HCT116 (cell line): ENCODE data around the gene HTRA3. TPM values are rescaled to one million over a fixed set of nuclear protein-coding genes. Genes with fewer than 3 reads are reported as not detected.

ENCODE experiments used
- ATAC-seq: fragments of 200-7000 bp; cut with Tn5 transposase; 2 replicates; pipeline ENCODE4 v1.9.1; 2020; ENCODE audit warnings: mild to moderate bottlenecking, moderate library complexity
- BruUV-seq: library from RNA; stranded (reverse); fragments of 400-500 nt; replicated peaks from 2 replicates; lab custom pipeline; 2021; lab: Mats Ljungman, UMichigan
- CTCF ChIA-PET: fragments of 300-600 bp; sonication (Branson Sonifier 250); formaldehyde crosslinking; loops from one replicate; lab custom pipeline; 2021; ENCODE audit warnings: antibody characterized with exemption; lab: Charles Lee
- POLR2A ChIA-PET: fragments of 300-600, 350-600 bp; sonication (Branson Sonifier 250); formaldehyde crosslinking; loops from one replicate; lab custom pipeline; 2021; ENCODE audit warnings: antibody characterized with exemption; lab: Charles Lee
- RAD21 ChIA-PET, 2 experiments: fragments of 300-600 bp; sonication (Branson Sonifier 250); formaldehyde crosslinking; loops; one replicate each; lab custom pipeline; 2023; ENCODE audit warnings: low total read pairs in 2 of 2; ENCODE audit not compliant: uncharacterized antibody in 2 of 2, unreplicated experiment in 2 of 2, low non-redundant PET in 1 of 2; lab: Charles Lee
- DNase-seq: peaks from one replicate; pipeline ENCODE4 v3.0.0-alpha.2; 2010; ENCODE audit warnings: low read depth, low spot score
- H2AFZ ChIP-seq: fragments of 200-600 bp; shearing (Covaris generic), sonication (generic); 2 replicates; pipeline ENCODE4 v1.6.1; 2017; ENCODE audit warnings: low read depth, mixed run types, mixed read lengths, antibody characterized with exemption, low read length; ENCODE audit not compliant: poor library complexity, severe bottlenecking
- H3K27ac ChIP-seq: 2 replicates; pipeline ENCODE4 v1.5.1; 2012; ENCODE audit warnings: low read depth, low read length
- H3K27me3 ChIP-seq: fragments of 200-600 bp; sonication (generic); 2 replicates; pipeline ENCODE4 v1.6.1; 2016; ENCODE audit warnings: mixed run types, low read length, mixed read lengths; ENCODE audit not compliant: insufficient read depth
- H3K36me3 ChIP-seq, 2 experiments: fragments of 200-500 bp in 1 of 2; fragments of 200-600 bp in 1 of 2; sonication (Bioruptor generic) in 1 of 2; sonication (generic) in 1 of 2; 2 replicates each; pipeline versions ENCODE4 v1.5.1 to v1.6.1; 2014 to 2016; ENCODE audit warnings: low read length in 2 of 2, inconsistent platforms in 1 of 2, mixed read lengths in 1 of 2, mixed run types in 1 of 2; ENCODE audit not compliant: insufficient read depth in 2 of 2, control insufficient read depth in 1 of 2
- H3K4me1 ChIP-seq, 2 experiments: fragments of 200-600 bp in 1 of 2; sonication (generic) in 1 of 2; 2 replicates each; pipeline versions ENCODE4 v1.5.1 to v1.6.1; 2012 to 2017; ENCODE audit warnings: low read length in 2 of 2, inconsistent platforms in 1 of 2, mild to moderate bottlenecking in 1 of 2, mixed read lengths in 1 of 2, mixed run types in 1 of 2, moderate library complexity in 1 of 2; ENCODE audit not compliant: insufficient read depth in 2 of 2, control insufficient read depth in 1 of 2
- H3K4me2 ChIP-seq: fragments of 200-600 bp; sonication (generic); 2 replicates; pipeline ENCODE4 v1.6.1; 2017; ENCODE audit warnings: mixed run types, low read length, mixed read lengths
- H3K4me3 ChIP-seq, 2 experiments: fragments of 200-600 bp in 1 of 2; sonication (generic) in 1 of 2; replicated peaks in 1 of 2; 2 replicates each; pipeline ENCODE4 v1.5.1; 2011 to 2016; ENCODE audit warnings: low read length in 2 of 2, control low read depth in 1 of 2, low read depth in 1 of 2, mild to moderate bottlenecking in 1 of 2, mixed read lengths in 1 of 2, mixed run types in 1 of 2
- H3K79me2 ChIP-seq: fragments of 200-600 bp; sonication (generic); 2 replicates; pipeline ENCODE4 v1.6.1; 2017; ENCODE audit warnings: mild to moderate bottlenecking, mixed run types, low read length, moderate library complexity, mixed read lengths; ENCODE audit not compliant: insufficient read depth
- H3K9ac ChIP-seq: fragments of 200-600 bp; sonication (generic); 2 replicates; pipeline ENCODE4 v1.6.1; 2016; ENCODE audit warnings: low read length, mixed read lengths
- H3K9me2 ChIP-seq: fragments of 200-600 bp; sonication (generic), shearing (Covaris generic); 2 replicates; pipeline ENCODE4 v1.6.1; 2017; ENCODE audit warnings: mixed run types, mild to moderate bottlenecking, moderate library complexity; ENCODE audit not compliant: insufficient read depth
- H3K9me3 ChIP-seq, 2 experiments: fragments of 200-500 bp in 1 of 2; fragments of 200-600 bp in 1 of 2; sonication (Bioruptor generic) in 1 of 2; sonication (generic) in 1 of 2; 2 replicates each; pipeline ENCODE4 v1.6.1; 2014 to 2017; ENCODE audit warnings: low read length in 2 of 2, mixed read lengths in 2 of 2, inconsistent platforms in 1 of 2, low read depth in 1 of 2, mild to moderate bottlenecking in 1 of 2, mixed run types in 1 of 2, moderate library complexity in 1 of 2; ENCODE audit not compliant: control insufficient read depth in 1 of 2, insufficient read depth in 1 of 2
- H4K20me1 ChIP-seq: fragments of 200-600 bp; sonication (generic), shearing (Covaris generic); 2 replicates; pipeline ENCODE4 v1.6.1; 2017; ENCODE audit warnings: mixed run types, mild to moderate bottlenecking, moderate library complexity; ENCODE audit not compliant: insufficient read depth
- CBX3 ChIP-seq: IDR thresholded peaks from 2 replicates; pipeline ENCODE4 v1.6.1; 2012; ENCODE audit warnings: low read depth
- CEBPB ChIP-seq: IDR thresholded peaks from 2 replicates; pipeline ENCODE4 v1.6.1; 2012; ENCODE audit warnings: low read depth
- EGR1 ChIP-seq: IDR thresholded peaks from 2 replicates; pipeline ENCODE4 v1.6.1; 2012; ENCODE audit warnings: low read depth
- ELF1 ChIP-seq: IDR thresholded peaks from 2 replicates; pipeline ENCODE4 v1.6.1; 2012; ENCODE audit warnings: low read depth, borderline replicate concordance
- EZH2 ChIP-seq: fragments of 200-600 bp; sonication (generic); IDR thresholded peaks from 2 replicates; pipeline ENCODE4 v1.6.1; 2017; ENCODE audit warnings: antibody characterized with exemption, mixed run types
- FOSL1 ChIP-seq: IDR thresholded peaks from 2 replicates; pipeline ENCODE4 v1.6.1; 2012; ENCODE audit warnings: low read depth
- POLR2A ChIP-seq: IDR thresholded peaks from 2 replicates; pipeline ENCODE4 v1.7.0; 2011; ENCODE audit warnings: borderline replicate concordance; ENCODE audit not compliant: insufficient read depth, insufficient read length; ENCODE audit errors: extremely low read depth
- REST ChIP-seq: IDR thresholded peaks from 2 replicates; pipeline ENCODE4 v1.6.1; 2012; ENCODE audit warnings: low read depth
- SIN3A ChIP-seq: IDR thresholded peaks from 2 replicates; pipeline ENCODE4 v1.6.1; 2012; ENCODE audit warnings: low read depth
- TCF7L2 ChIP-seq: IDR thresholded peaks from 2 replicates; pipeline ENCODE4 v1.7.0; 2011; ENCODE audit warnings: borderline replicate concordance, inconsistent platforms; ENCODE audit not compliant: insufficient read depth, insufficient read length; ENCODE audit errors: extremely low read depth
- ZFX ChIP-seq: fragments of 450-650 bp; IDR thresholded peaks from 2 replicates; pipeline ENCODE4 v1.6.1; 2017
- intact Hi-C: fragments of 100-400 bp; cut with micrococcal nuclease; formaldehyde crosslinking; loops from 2 replicates; pipeline ENCODE4 v1.10.0; 2022
- total RNA-seq: library from RNA; stranded (reverse); gene quantifications from one replicate; pipeline ENCODE4 v1.2.1, GENCODE V29; 2021; ENCODE audit not compliant: unreplicated experiment
- TF ChIP-seq, protein P1 (sequence below), 3 experiments: fragments of 200-600 bp in 1 of 3; sonication (generic) in 1 of 3; IDR thresholded peaks in 2 of 3; conservative IDR thresholded peaks in 1 of 3; 2 replicates each; pipeline ENCODE4 v1.5.1; 2012 to 2017; ENCODE audit warnings: low read depth in 2 of 3, low read length in 2 of 3, antibody characterized with exemption in 1 of 3, borderline replicate concordance in 1 of 3, control low read depth in 1 of 3, mild to moderate bottlenecking in 1 of 3, mixed read lengths in 1 of 3, mixed run types in 1 of 3, moderate library complexity in 1 of 3; ENCODE audit not compliant: insufficient read depth in 1 of 3

The HTRA3 gene
- total RNA-seq, 1 experiment from 2014 or later = not detected

GRCh38 chr4:8308856-8309771, 39.6 kb downstream of the HTRA3 start:
- no TSS peak for BruUV-seq
- Histone ChIP-seq H3K9ac (no peak overlapping the region), H3K4me3 (no peak overlapping the region), H3K79me2 (no peaks in the 10 kb centered on the region), H3K27me3 (no peaks in the 10 kb centered on the region), H3K27ac (no peak overlapping the region), H3K9me3 (no peaks in the 10 kb centered on the region), H4K20me1 (no peaks in the 10 kb centered on the region), H2AFZ (no peak overlapping the region), H3K36me3 (no peaks in the 10 kb centered on the region), H3K4me2 (no peak overlapping the region), H3K4me1 (peaks cover 0 to 7% of the 10 kb centered on the region in 2 experiments; a peak in 2 of 4 replicates), H3K9me2 (no peaks in the 10 kb centered on the region)
- TF ChIP-seq ELF1 = no peak
- TF ChIP-seq EGR1 = no peak
- TF ChIP-seq FOSL1 = no peak
- no peak for TF ChIP-seq CBX3
- TF ChIP-seq ZFX = no peak
- TF ChIP-seq SIN3A = no peak
- no peak for TF ChIP-seq REST
- no peak for TF ChIP-seq CEBPB
- TF ChIP-seq, protein P1, sequence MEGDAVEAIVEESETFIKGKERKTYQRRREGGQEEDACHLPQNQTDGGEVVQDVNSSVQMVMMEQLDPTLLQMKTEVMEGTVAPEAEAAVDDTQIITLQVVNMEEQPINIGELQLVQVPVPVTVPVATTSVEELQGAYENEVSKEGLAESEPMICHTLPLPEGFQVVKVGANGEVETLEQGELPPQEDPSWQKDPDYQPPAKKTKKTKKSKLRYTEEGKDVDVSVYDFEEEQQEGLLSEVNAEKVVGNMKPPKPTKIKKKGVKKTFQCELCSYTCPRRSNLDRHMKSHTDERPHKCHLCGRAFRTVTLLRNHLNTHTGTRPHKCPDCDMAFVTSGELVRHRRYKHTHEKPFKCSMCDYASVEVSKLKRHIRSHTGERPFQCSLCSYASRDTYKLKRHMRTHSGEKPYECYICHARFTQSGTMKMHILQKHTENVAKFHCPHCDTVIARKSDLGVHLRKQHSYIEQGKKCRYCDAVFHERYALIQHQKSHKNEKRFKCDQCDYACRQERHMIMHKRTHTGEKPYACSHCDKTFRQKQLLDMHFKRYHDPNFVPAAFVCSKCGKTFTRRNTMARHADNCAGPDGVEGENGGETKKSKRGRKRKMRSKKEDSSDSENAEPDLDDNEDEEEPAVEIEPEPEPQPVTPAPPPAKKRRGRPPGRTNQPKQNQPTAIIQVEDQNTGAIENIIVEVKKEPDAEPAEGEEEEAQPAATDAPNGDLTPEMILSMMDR (IDR thresholded peaks at IDR 0.05 in 2 of 3, conservative IDR thresholded peaks at IDR 0.05 in 1 of 3; ENCODE audit: borderline replicate concordance in 1 of 3, insufficient read depth in 1 of 3, low read depth in 2 of 3, low read length in 2 of 3) = no peak
- TF ChIP-seq EZH2 = no peak
- no peak for TF ChIP-seq TCF7L2
- no peak for TF ChIP-seq POLR2A
- POLR2A ChIA-PET = no interaction called here
- RAD21 ChIA-PET = no interaction called here
- CTCF ChIA-PET = no interaction called here
- intact Hi-C loops = no loop called here
- ATAC-seq = no peak; the same call in 1 of the 2 replicates
- no peak for DNase-seq
